Retinal pigment epithelial cell (primary cell): ENCODE data around the gene PROSER2.

Experiments used
- DNase-seq: peaks from one replicate; pipeline ENCODE4 v3.0.0-alpha.2; 2010; ENCODE audit warnings: low read depth
- H3K4me3 ChIP-seq: 2 replicates; pipeline ENCODE4 v1.5.1; 2011; ENCODE audit warnings: mild to moderate bottlenecking, low read length, control low read depth, moderate library complexity
- TF ChIP-seq, protein P1 (sequence below): conservative IDR thresholded peaks from 2 replicates; pipeline ENCODE4 v1.5.1; 2011; ENCODE audit warnings: low read depth, low read length, control low read depth, inconsistent platforms

The PROSER2 gene

DNA sequence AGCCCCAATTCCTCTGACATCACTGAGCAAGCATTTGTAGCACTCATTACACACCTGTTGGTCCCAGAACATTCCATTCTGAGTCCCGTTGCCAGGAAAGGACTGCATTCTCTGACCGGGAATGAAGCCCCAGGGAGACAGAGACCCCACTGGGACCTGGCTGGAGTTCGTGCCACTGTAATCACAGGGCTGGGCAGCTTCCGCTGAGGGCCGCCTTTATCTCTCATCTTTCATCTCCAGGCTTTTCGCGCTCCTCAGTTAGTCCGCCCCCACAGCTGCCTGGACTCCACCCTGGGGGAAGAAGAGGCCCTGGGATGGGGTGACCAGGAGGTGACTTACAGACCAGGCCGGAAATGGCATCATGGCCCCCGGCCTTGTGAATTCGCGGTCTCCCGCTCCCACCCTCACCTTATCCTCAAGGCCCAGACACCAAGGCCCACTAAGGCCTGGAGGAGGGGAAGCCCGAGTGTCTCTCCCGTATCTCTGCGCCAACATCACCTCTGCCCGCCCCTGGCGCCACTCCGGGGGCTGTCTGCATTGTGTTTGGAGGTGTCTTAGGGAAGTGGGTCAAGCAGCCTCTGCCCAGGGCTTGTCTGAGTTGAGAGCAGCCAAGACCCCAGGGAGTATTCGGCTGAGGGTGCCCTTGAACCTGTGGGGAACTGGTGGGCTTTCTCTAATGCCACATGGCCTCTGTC lies 75.4 kb downstream of the PROSER2 start:
- TF ChIP-seq, protein P1, sequence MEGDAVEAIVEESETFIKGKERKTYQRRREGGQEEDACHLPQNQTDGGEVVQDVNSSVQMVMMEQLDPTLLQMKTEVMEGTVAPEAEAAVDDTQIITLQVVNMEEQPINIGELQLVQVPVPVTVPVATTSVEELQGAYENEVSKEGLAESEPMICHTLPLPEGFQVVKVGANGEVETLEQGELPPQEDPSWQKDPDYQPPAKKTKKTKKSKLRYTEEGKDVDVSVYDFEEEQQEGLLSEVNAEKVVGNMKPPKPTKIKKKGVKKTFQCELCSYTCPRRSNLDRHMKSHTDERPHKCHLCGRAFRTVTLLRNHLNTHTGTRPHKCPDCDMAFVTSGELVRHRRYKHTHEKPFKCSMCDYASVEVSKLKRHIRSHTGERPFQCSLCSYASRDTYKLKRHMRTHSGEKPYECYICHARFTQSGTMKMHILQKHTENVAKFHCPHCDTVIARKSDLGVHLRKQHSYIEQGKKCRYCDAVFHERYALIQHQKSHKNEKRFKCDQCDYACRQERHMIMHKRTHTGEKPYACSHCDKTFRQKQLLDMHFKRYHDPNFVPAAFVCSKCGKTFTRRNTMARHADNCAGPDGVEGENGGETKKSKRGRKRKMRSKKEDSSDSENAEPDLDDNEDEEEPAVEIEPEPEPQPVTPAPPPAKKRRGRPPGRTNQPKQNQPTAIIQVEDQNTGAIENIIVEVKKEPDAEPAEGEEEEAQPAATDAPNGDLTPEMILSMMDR, result no peak
- H3K4me3 ChIP-seq, result no peak overlapping the region
- no peak for DNase-seq

DNA sequence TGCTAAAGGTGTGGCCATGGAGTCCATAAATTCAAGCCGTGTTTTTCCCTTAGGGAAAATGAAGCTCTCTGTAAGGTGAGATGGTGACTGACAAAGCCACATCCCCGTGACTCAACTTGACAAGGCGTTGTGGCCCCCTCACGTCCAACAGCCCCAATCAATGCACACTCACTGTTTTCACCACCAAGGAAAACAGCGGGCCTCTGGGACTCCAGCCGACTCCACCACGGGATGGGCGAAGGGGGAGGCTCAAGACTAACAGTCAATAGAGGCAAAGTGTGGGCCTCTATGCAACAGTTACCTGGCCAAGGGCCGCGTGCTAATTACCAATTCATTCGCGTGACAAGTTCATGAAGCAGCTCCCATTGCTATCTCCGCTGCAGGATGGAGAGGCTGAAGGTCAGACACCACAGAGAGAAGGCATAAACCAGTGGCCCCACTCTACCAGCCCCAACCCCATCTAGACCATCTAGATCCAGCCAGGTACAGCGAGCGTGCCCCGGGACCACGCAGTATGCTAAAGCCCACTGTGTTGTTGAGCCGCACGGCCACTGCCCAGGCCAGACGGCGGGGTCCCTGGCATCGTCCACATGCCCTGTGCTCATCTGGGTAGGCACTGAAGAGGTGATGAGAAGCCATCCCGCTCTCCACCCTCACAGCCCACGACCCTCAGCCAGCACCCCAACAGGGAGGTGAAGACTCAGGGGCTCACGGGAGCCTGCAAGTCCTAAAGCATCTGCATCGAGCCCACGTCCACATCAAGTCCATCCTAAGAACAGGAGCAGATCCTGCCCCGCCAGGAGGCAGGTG lies 76.1 kb downstream of the PROSER2 start:
- no peak for DNase-seq

DNA sequence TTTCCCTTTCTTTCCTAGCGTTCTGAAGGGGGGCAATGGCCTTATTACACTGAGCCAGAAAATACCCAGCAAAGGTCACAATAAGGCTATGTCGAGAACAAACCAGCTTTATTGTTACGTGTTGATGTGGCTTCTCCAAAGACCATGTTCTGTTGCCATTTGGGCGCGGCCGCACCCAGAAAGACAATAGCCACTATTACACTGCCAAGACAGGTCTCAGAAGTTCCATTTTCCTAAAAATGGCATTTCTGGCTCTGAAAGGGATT lies 77.8 kb downstream of the PROSER2 start:
- H3K4me3 ChIP-seq, result no peak overlapping the region
- TF ChIP-seq, protein P1, result no peak
- DNase-seq, result no peak

More for the DNA sequence above, 76.1 kb downstream of the PROSER2 start:
- no peak overlapping the region for H3K4me3 ChIP-seq
- TF ChIP-seq, protein P1, result no peak

DNA sequence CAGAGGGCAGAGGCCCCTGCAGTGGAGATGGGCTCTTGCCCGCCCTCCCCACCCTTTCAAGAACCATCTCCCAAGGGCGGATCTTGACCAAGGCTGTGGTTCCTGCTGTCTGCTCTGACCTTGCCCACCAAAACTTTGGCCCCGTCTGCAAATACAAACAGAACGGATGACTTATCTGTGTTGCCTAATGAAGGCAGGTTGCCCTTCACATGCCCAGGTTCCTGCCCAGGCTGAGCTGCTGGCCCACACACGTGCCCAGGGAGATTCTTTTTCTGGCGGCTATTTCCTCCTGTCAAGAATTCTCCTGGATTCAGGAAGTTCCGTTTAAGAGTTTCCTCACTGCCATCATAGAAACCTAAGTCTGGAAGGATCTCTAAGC lies 78.3 kb downstream of the PROSER2 start:
- DNase-seq, result no peak
- H3K4me3 ChIP-seq, result no peak overlapping the region
- TF ChIP-seq, protein P1, result no peak

DNA sequence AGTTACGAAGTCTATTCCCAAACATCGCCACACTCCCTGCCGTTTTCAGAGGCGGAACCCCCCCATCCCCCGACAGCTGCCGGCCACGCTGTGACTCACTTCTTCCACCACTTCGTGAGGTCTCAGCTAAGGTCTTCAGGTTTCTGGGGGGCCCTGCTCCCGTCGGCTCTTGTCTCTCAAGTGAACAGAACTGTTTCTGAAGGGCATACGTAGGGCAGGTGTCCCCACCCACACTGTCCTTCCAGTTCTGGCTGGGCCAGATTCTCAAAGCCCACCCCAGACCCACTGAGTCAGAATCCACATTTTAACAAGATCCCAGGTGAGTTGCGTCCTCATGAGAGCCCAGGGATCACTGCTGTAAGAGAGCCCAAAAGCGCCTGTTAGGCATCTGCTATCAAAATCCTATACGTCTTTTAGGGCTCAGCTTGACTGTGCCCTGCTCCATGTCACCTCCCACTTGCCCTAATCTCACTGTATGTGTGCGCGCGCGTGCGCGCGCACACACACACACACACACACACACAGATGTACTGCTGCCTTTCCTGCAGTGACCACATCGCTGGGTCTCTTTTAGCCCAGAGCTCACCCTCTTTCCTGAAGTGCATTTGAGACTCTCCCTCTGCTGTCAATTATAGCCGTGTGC lies 78.8 kb downstream of the PROSER2 start:
- TF ChIP-seq, protein P1, result no peak
- no peak overlapping the region for H3K4me3 ChIP-seq
- DNase-seq, result no peak

DNA sequence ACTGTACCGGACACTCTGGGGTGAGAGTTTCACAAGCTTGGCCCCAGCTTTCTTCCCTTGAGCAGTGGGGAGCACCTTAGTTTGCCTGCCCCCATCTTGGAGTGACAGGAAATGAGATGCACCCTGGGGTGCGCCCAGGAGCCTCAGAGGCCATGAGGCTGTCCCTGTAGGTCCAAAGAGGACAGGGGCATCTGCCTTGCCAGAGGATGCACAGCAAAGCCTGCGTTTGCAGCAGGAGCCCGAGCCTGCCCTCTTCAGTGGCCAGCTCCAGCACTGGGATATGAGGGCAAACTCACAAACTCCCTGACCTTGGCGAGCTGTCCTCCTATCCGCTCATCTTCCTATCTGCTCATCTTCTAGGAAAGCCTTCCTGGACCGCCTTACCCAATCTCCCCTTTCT lies 79.5 kb downstream of the PROSER2 start:
- no peak overlapping the region for H3K4me3 ChIP-seq
- DNase-seq, result no peak
- TF ChIP-seq, protein P1, result no peak
